HG02571 (cell line): ENCODE results near the gene COG4.
A peak's percentile ranks its signal among the peaks of the same experiment; 100 is the strongest.

ENCODE experiments used
- ATAC-seq: cut with Tn5 transposase; IDR thresholded peaks from one replicate; pipeline ENCODE4 v1.9.1; 2021; ENCODE audit warnings: mild to moderate bottlenecking, moderate library complexity; ENCODE audit not compliant: unreplicated experiment

Gene COG4

DNA sequence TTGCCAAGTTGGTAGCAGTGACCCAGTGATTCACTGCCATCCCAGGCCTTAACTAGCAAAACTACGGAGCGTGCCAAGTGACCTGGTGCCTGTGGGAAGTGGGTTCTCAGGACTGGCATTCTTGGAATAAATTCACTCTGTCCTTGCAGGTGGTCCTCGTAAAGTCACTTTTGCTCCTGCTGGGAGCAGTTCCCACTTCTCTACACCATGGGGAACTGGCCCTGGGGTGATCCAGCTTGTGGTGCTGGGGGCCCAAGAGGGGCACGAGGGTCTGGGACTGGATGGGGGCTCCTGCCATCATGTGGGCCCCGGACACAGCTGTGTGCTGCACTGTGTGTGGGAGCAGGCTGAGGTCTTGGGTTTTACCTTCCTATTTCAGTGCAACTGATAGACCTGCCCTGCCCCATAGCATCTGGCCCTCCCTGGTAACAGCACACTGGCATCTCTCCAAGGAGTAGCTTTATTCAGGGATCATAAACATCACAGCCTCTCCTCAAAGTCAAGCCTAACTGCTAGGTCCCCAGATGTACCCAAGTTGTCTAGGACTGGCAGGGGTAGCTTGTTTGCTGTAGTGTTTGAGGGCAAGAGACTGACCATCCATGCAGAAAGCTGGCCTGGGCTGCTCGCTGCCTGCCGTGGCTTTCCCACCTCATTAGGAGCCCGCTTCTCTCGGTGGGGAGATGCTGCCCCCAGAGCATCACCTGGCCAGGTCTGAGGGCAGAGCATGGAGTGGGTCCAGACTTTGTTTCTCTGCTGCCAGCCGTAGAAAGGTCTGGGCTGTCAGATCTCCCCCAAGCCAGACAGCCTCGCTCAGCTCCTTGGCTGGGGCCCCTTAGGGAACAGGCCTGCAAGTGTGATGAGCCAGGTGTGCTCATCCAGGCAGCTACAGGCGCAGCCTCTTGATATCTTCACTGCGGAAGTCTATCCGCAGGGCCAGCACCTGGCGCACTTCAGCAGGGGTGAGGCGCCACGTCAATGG, 42.9 kb downstream of the COG4 start:
- no peak for ATAC-seq

DNA sequence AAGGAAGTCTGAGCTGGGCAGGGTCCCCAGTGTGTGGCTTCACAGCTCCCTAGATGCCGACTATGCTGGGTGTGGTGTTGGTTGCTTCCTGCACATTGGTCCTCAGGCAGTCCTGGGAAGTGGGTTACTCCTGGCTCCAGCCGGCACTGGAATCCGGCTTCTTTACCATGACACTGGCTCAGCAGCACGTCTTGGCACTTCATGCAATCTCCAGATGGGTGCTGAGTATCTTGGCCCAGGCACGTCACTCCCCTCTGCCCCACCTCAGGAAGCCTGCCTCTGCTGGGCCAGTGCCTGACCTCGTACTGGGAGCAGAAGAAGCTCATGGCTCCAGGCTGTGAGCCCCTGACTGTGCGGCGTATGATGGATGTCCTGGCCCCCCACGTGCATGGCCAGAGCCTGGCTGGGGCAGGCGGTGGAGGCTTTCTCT, 44.4 kb downstream of the COG4 start:
- ATAC-seq, result no peak

DNA sequence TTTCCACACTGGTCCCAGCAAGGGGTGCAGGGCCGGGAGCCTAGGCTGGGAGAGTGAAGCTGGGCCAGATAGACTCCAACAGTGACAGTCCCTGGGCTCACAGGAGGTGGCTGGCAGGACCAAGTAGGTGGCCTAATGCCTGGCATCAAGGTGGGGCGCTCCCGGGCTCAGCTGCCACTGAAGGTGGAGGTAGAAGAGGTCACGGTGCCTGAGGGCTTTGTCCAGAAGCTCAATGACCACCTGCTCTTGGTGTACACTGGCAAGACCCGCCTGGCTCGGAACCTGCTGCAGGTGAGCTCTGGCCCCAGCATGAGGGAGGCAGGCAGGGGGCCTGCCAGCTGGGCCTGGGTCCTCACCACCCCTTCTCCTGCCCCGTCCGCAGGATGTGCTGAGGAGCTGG, 45.2 kb downstream of the COG4 start:
- ATAC-seq, result no peak

DNA sequence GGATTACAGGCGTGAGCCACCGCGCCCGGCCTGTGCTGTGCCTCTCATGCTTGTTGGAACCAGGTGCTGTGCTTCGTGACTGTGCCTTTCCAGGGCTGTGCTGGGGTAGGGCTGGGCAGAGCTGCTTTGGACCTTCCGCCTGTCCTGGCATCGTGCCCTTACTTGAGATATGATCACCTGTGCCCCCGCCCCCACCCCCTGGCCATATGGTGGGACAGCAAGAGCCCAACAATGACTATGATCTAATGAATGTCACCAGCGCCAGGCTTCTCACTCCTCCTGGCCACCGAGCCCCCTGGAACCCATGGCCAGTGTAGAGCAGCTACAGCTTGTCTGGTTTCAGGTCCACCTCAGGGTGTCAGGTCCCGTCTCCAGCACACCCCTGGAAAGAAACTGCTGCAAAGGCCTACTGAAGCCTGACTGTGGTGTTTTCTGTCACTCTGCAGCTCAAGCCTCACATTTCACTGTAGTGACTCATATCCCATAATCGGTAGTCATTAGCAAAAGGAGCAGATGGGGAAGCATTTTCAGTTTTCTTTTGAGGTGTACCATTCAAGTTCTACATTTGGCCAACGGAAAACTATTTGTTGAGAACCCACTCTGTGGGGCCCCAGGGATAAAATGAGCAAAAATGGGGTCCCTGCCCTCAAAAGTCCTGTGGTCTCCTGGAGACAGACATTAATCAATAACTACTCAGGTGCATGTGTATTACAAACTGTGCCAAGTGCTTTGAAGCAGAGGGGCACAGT, 46.9 kb downstream of the COG4 start:
- ATAC-seq, result peak; percentile 69

DNA sequence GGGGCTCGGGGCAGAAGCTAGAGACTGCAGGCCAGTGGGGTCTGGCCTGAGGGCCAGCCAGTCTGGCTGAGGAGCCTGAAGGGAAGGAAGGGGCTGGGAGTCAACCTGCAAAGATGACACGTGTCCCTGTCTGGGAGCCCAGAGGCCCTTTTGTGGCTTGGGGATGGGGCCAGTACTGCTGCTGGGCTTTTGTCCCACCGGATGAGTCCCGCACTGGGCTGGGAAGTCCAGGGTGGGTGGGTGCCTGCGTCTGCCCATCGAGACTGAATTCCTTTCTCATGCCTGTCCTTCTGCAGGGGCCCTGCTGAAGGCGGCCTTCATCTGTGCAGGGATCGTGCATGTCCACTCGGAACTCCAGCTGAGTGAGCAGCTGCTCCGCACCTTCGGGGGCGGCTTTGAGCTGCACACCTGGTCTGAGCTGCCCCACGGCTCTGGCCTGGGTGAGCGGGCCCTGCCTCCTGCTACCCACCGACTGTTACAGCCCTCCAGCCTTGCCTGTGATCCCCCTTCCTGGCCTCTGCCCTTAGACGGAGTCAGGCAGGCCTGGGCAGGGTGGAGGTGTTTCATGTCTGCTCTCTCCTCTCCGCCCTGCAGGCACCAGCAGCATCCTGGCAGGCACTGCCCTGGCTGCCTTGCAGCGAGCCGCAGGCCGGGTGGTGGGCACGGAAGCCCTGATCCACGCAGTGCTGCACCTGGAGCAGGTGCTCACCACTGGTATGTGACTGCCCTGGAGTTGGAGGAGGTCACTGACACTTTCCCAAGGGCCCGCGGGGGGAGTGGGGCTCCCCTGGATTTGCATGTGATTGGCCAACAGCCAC, 48.1 kb downstream of the COG4 start:
- ATAC-seq, result no peak

DNA sequence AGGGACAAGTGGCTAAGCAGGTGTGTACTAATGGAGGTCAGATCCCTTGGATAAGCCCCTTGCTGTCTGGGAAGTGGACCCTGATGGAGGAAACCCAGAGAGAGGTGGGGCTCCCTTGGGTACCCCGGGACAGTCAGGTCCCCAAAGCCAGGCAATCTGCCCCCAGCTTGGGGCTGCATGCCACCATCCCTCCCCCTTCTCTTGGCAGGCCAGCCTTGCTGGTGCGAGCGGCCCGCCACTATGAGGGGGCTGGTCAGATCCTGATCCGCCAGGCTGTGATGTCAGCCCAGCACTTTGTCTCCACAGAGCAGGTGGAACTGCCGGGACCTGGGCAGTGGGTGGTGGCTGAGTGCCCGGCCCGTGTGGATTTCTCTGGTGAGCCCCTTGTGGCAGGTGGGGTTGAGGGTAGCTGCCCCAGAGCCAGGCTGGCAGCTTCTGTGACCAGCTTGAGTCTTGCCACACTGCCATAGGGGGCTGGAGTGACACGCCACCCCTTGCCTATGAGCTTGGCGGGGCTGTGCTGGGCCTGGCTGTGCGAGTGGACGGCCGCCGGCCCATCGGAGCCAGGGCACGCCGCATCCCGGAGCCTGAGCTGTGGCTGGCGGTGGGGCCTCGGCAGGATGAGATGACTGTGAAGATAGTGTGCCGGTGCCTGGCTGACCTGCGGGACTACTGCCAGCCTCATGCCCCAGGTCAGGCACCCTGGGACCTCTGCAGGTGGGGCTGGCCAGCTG, 48.9 kb downstream of the COG4 start:
- no peak for ATAC-seq

DNA sequence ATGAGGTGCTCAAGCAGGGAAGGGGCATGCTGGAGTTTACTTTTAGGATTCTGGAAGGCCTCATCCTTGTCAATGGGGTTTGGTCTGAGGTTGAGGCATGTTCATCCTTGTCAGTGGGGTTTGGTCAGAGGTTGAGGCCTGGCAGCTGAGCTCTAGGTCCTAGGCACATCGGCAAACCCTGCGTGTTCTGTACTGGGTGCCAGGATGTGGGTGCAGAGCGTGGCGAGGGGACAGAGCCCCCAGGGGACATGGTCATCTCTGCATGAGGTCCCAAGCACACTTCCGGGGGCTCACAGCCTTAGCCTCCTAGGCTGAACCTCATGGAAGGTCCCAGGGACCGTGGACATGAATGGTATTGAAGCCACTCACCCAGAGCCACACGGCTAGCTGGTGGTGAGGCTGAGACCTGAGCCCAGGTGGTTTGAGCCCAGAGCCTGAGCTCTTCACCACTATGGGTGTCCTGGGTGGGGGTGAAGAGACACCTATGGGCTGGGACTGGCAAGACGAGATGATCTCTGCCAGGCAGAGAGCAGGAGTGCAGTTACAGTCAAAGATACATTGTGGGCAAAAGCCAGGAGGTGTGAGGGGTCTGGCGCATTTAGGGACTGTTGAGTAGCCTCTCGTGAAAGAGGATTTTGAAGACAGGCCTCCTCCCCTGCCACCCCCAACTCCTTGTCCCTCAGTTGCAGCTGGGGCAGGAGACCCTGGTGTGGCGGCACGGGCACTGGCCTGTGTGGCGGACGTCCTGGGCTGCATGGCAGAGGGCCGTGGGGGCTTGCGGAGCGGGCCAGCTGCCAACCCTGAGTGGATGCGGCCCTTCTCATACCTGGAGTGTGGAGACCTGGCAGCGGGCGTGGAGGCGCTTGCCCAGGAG, 49.7 kb downstream of the COG4 start:
- ATAC-seq, result no peak

DNA sequence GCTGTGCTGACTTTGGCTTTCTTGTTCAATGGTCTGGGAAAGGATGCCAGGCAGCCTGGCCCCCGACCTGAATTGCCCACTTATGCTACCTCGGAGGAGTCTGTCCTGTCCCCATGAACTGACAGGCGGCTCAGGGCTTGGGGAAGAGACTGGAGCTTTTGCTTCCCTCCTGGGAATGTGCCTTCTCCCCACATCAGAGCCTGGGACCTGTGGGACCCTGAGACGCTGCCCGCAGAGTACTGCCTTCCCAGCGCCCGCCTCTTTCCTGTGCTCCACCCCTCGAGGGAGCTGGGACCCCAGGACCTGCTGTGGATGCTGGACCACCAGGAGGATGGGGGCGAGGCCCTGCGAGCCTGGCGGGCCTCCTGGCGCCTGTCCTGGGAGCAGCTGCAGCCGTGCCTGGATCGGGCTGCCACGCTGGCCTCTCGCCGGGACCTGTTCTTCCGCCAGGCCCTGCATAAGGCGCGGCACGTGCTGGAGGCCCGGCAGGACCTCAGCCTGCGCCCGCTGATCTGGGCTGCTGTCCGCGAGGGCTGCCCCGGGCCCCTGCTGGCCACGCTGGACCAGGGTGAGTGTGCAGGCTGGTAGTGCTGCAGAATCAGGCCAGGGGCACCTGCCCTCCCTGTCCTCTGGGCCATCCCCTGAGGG, 50.4 kb downstream of the COG4 start:
- no peak for ATAC-seq

DNA sequence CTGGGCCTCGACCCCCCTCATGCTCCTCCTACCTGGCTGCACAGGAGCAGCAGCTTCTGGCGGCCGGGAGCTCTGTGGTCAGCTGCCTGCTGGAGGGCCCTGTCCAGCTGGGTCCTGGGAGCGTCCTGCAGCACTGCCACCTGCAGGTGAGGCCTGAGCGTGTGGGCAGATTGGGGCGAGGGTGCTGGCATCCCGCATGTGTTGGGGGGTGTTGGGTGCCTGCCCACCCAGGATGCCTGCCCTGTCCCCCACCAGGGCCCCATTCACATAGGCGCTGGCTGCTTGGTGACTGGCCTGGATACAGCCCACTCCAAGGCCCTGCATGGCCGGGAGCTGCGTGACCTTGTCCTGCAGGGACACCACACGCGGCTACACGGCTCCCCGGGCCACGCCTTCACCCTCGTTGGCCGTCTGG, 52.4 kb downstream of the COG4 start:
- ATAC-seq, result no peak

DNA sequence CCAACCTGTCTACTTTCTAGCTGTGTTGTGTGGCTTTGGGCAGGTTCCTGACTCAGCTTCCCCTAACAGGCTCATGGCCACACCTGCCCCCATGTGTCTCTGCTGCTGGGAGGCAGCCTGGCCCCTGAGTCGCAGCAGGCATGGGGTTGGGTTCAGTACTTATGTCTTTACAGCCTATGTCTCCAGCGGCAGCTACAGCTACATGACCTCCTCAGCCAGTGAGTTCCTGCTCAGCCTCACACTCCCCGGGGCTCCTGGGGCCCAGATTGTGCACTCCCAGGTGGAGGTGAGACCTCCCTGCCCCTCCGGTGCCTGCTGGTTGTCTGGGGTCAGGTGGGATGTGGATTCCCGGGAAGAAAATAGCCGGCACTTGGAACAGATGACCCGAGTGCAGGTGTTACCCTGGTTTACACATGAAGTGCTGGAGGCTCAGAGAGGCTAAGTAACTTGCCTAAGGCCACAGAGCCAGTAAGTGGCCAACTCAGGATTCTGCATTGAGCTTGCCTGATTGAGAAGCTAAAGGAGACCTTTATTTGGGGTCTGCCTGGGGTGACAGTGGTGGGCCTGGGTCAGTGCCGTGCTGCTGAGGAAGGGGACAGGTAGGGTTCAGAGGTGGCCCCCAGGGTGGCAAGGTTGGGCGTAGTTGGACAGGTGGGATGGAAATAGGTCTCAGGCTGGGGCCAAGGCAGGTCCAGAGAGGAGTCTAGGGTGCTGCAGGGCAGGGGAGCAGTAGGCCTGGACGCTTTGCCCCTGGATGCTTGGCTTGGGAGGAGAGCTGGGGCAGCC, 53.0 kb downstream of the COG4 start:
- ATAC-seq, result no peak

DNA sequence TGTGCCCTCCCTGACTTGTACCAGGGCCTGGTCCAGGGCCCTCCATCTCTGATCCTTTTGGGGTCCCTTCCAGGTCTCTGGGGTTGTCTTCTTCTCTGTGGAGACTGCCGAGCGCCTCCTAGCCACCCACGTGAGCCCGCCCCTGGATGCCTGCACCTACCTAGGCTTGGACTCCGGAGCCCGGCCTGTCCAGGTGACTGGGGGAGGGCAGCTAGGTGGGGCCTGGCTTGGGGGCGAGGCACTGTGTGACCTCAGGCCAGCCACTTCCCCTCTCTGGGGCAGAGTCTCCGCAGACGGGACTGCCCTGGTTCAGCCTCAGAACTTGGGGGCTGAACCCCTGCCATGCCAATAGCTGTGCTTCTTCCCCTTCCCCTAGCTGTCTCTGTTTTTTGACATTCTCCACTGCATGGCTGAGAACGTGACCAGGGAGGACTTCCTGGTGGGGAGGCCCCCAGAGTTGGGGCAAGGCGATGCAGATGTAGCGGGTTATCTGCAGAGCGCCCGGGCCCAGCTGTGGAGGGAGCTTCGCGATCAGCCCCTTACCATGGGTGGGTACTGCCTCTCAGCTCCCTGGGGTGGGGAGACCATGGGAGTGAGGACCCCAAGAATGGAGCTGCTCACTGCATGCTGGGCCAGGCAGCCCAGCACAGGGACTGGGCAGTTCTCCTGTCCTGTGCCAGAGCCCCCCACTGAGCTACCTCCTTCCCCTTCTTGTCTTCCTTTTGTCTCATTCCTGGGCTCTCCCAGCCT, 54.4 kb downstream of the COG4 start:
- no peak for ATAC-seq

DNA sequence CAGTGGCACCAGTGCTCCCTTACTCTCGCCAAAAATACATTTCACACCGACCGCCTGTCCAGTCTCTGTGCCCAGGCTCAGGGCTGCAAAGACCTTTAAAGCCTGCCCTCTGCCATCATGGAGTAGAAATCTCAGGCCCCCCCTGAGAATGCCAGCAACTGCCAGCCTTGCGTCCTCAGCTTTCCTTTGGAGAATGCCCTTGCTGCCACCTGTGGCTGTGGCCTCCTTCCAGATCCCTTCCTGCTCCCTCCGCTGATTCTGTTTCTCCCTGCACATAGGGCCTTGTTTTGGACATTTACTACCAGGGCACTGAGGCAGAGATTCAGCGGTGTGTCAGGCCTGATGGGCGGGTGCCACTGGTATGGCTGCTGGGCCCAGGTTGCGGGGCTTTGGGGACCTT, 55.7 kb downstream of the COG4 start:
- no peak for ATAC-seq

DNA sequence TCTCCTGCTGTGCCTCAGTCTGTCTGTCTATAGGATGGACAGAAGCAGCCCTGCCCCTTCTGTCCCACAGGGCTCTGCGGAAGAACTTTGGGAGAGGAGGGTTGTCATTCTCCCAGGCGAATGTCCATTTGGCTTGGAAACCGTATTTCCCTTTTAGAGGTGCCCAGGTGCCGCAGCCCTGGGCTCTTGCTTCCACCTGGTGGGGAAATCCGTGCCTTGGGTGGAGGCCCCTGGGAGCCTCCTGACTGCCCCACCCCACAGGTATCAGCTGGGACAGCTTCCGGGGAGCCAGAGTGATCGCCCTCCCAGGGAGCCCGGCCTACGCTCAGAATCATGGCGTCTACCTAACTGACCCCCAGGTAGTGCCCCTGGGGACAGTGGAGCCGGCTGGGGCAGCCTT, 56.2 kb downstream of the COG4 start:
- ATAC-seq, result no peak

DNA sequence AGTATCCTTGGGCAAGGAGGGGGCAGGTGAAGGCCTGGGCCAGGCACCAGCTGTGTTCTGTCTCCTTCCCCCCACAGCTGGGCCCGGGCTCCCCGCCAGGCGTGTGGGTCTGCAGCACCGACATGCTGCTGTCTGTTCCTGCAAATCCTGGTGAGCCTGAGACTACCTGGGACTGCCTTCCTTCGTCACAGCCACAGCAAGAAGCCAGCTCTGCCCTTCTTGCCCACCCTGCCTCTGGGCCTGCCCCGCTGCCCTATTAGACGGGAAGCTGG, 56.6 kb downstream of the COG4 start:
- ATAC-seq, result no peak

DNA sequence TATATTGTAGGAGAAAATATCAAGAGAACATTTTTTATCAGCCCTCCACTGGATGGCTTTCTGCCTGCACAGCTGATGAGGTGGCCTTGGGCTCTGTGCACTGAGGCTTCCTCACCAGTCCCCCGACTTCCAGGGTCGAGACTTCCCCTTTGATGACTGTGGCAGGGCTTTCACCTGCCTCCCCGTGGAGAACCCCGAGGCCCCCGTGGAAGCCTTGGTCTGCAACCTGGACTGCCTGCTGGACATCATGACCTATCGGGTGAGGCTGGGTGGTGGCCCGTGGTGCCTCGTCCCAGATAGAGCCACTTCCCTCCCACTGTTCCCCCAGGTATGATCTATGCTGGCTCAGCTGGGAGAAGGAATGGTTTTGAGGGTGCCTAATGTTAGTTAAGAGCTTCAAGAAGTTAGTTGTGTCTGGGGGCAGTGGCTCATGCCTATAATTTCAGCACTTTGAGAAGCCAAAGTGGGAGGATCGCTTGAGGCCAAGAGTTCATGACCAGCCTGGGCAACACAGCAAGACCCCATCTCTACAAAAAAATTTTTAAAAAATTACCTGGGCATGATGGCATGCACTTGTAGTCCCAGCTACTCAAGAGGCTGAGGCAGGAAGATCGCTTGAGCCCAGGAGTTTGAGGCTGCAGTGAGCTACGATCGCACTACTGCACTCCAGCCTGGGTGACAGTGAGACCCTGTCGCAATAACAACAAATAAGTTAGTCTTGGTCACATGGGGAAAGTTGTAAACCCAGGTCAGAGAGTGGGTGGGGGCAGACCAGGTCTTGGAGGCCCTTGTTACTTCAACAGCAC, 57.2 kb downstream of the COG4 start:
- no peak for ATAC-seq

DNA sequence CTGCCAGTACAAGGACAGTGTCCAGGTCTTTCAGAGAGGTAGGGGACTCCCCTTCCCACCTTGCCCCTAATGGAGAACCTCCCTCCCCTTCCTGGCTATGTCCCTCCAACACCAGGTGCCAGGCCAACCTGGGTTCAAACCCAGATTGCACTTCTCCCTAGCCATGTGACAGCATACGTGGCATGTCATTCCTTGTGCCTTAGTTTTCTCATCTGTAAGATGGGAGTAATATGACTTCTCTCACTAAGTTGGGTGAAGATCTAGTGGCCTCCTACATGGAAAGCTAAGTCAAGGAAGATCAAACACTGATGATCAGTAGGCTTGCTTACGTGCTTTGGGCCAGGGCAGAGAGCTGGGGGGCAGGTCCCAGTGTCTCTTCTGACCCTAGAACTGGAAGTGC, 60.1 kb downstream of the COG4 start:
- ATAC-seq, result no peak

DNA sequence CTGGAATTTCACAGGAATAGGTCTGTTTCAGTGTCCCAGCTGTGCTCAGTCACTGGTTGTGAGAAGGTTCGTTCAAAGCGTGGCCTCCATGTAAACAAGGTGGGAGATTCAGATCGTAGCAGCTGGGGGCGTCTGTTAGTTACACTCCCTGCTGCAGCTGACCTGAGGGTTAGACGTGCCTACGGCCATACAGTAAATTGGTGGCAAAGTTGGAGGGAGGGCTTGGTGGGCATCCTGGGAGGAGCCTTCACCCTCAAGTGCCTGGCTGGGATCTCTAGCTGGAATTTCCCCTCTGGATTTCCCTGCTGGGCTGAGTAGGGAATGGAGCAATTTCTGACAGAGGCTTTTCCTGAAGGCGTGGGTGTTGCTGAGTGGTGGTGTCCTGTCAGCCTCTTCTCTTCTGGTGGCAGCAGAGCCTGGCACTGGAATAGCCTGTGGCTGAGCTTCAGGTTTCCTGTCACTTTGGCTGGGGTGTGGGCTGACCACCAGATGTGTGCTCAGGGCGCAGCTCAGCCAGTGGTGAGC, 62.6 kb downstream of the COG4 start:
- no peak for ATAC-seq
